GM18511 (cell line): Measurements from ENCODE around the gene FRRS1L.

Experiments used
- ATAC-seq: cut with Tn5 transposase; IDR thresholded peaks from one replicate; pipeline ENCODE4 v1.9.1; 2021; ENCODE audit warnings: mild to moderate bottlenecking, moderate library complexity; ENCODE audit not compliant: unreplicated experiment

The FRRS1L gene, protein sequence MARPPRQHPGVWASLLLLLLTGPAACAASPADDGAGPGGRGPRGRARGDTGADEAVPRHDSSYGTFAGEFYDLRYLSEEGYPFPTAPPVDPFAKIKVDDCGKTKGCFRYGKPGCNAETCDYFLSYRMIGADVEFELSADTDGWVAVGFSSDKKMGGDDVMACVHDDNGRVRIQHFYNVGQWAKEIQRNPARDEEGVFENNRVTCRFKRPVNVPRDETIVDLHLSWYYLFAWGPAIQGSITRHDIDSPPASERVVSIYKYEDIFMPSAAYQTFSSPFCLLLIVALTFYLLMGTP

DNA sequence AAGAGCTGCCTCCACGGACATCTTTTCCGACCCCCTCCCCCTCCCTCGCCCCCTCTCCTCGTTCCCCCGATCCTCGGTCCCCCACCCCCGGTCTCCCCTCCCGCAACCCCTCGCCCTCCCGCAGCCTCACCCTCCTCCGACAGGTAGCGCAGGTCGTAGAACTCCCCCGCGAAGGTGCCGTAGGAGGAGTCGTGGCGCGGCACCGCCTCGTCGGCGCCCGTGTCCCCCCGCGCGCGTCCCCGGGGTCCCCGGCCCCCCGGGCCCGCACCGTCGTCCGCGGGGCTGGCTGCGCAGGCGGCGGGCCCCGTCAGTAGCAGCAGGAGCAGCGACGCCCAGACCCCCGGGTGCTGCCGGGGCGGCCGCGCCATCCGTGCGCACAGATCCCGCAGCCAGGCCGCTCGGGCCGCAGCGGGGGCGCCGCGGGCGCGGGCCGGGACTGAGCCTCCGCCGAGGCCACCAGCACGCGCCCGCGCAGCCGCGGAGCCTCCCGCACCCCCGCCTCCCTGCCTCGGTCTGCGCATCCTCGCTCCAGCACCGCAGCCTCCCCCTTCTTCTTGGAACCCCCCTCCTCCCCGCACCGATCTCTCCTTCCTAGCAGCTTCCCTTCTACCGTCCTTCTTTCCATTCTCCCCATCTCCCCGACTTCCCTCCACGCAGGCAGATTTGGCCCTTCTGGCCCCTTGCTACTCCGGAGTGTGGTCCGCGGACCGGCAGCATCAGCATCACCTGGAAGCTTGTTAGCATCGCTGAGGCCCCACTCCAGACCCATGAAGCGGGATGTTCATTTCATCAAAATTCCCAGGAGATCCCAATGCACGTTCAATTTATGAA is at the start of gene FRRS1L:
TSS of gene FRRS1L (minus strand) at position 479 of the 831 bp plus-strand sequence. CDS start at position 368, 111 bp downstream.
- ATAC-seq = no peak

DNA sequence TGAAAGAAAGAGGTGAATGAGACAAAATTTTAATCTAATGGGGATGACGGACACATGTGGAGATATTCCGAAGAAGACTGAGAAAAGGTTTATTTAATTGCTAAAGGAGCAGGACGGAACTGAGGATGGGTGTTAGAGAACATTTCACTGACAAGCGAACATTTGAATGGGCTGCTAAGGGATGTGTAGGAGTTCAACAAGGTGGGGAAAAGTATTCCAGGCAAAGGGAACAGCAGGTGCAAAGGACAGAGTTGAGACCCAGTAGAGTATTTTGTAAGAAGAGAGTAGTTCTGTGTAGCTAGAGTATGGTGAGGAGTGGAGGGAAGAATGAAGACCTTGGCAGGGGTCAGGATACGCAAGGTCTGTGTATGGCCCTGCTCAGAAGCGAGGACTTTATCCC is 47.4 kb upstream of the FRRS1L start:
- ATAC-seq = no peak

DNA sequence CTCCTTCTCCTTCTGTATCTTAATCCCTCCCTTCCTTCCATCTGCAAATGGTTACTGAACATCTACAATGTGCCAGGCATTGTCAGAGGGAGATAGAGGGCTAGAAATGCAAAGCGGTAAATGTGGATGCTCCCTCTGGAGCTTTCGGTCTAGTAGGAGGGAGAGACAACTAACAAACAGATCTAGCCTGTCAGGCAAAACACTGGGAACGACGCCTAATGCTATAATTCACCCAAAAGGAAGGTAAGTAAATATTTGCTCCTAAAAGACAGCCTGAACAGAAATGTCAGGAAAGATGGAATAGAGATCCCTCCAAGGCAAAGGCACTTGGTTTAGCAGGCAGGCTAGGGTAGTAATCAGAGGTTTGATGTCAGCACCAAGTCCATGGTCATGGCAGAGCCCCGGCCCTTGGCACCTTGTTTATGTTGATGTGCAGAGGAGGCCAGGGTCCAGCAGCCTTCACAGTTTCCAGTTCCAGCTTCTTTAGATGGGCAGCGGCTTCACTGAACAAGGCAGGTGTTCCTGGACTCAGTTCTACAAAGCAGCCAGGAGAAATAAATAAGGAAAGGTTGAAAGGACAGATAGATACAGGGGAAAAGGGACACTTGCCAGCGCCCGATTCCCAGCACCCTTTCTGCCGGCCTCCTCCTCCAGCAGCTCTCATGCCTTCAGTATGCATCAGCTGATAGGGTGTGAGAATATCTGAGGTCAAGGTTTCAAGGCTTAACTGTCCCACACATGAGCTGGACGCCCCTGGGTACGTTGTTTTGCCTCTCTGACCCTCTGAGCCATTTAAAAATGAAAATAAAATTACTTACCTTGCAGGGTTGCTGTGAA is 46.5 kb upstream of the FRRS1L start:
- no peak for ATAC-seq

DNA sequence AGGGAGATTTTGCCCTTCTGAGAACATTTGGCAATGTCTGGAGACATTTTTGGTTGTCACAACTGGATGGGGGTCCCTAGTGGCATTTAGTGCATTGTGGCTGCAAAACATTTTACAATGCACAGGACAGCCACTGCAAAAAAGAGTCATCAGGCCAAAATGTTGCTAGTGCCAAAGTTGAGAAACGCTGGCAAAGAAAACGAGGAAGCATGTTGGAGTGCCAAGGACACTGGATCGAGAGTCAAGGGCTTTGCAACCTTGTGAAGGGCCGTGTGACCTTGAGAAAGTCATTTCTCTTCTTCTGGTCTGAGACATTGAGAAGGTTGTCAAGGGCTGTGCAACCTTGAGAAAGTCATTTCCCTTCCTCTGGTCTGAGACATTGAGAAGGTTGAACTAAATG is 45.7 kb upstream of the FRRS1L start:
- no peak for ATAC-seq

DNA sequence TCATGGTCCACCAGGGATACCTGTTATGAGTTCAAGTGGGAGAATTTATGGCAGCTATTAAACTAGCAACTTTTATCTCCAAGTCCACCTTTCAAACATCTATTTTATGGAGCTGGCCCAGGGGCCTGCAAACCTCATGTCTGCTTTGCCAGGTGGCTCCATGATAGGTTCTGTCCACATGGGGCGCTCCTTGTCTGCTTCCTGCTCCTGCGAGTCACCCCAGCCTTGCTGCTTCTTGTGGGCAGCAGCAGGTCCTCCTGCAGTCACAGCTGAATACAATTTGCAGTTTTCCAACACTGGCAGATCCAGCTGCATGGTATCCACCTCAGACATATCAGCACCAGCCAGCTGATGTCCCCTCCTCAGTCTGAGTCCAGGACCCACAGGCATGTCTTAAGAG is 39.6 kb upstream of the FRRS1L start:
- ATAC-seq = no peak

DNA sequence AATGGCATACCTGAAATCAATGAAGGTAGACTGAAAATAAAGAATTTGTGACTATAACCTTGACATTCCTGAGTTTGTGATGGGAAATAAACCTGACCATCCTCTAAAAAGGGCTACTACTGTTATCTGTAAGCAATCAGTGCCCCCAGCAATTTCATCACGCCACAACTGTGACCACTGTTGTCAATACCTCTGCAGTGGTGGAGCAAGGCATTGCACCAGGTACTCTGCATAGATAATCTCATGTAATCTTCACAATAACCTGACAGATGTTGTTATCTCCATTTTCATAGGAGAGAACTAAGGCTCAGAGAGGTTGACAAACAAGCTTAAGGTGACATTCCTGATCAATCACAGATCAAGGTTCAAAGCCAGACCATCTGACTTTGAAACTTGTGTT is 38.5 kb upstream of the FRRS1L start:
- ATAC-seq = no peak

DNA sequence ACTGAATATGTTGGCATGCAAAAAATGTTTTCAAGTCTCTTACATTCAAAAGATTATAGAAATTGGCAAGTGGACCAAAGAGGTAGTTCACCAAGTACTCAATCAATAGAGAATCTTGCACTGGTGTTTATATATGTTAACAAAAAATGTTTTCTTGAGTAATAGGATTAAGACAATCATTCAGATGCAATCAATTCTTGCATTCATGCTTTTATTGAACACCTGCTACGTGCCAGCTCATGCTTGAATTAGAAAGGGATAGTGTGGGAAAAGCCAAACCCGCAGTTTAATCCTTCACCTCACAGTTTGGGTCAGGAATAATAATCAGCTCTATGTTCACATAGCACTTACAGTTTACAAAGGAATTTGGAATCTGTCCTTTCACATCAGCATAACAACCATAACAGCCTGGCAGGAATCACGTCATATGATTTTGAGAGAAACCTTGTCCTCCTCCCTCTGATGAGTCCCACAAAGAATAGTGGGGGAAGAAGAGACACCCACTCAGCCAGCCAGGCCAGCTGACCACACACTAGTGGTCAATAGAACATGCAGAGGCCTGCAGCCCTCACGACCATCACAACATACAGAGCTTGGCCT is 36.8 kb upstream of the FRRS1L start:
- no peak for ATAC-seq

DNA sequence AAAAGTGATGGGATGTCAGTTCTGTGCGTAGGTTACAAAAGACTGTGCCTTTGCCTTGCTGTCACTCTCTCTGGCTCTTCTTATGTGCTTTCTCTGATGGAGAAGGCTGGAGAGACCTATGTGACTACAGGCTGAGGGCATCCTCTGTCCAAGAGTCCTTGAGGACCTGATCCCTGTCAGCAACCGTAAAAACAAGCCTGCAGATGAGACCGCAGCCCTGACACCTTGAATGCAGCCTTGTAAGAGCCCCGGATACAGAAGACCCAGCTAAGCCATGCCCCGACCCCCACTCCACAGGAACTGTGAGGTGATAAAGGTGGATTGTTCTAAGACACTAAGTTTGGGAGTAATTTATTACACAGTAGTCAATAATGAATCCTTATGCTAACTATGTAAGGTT is 32.6 kb upstream of the FRRS1L start:
- ATAC-seq = no peak

DNA sequence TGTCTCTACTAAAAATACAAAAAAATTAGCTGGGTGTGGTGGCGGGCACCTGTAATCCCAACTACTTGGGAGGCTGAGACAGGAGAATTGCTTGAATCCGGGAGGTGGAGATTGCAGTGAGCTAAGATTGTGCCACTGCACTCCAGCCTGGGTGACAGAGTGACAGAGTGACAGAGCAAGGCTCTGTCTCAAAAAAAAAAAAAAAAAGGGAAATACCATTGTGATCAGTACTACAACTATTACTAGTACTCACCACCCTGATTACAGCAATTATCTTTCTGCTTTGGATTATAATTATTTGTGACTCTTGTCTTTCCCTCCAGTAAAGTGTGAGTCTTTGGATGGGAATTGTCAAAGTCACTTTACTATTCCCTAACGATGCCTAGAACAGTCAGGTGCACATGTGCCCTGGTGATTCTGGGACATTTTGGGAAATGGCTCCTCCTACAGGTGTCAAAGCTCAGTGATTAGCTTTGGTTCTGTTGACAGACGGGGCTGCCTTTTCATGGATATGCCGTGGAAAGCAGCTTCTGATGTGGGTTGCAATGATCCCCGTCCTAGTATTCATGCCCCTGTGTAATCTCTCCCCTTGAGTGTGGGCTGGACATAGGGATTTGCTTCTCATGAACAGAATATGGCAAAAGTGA is 31.8 kb upstream of the FRRS1L start:
- no peak for ATAC-seq

DNA sequence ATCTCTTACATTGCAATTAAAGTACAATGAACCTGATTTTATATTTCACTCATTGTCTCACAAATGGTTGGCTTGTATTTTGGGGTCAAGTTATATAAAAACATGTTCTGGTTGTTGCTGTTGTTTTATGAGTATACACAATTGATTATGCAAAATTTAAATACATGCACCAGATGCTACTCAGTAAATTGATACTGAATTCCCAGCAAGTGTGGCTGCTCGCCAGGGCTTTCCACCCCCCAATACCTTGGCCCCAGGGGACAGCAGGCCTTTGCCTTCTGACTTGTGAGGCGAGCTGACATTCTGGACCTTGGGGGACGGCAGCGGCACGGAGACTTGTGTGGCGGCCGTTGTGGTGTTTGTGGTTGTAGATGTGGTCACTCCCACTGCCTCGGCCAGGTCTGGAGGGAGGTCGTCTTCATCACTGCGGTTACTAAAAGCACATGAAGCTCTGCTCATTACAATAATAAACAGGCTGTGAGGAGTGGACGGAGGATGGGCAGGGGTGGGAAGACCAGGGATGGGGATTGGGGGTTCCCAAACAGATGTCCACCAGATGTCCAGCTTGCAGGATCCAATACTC is 27.0 kb upstream of the FRRS1L start:
- no peak for ATAC-seq

DNA sequence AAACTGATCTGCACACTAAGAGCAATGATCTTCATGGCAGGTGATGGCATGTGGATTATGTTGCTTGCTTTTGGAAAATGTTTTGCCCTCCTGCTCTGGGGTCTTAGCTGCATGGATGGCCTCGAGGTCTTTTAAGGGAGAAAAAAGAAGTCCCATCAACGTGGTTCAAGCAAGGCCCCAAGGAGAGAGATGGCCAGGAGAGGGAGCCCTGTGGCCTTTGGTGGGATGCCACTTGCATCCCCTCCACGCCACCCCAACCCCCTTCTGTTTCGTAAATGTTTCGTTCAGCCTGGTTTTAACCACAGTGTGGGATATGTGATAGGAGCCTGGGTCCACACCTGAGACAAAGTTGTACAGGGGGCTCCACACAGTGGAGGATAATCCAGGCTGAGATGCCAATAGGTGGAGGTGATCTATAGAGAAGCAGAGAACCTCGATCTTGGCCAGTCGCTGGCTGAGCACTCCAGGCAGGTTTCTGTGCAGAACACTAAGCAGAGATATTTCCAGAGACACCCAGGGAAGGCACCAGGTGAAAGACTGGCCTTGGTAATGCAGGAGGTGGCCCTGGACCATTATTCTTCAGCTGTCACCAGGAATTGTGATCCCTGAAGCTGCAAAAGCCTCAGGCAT is 25.8 kb upstream of the FRRS1L start:
- no peak for ATAC-seq

DNA sequence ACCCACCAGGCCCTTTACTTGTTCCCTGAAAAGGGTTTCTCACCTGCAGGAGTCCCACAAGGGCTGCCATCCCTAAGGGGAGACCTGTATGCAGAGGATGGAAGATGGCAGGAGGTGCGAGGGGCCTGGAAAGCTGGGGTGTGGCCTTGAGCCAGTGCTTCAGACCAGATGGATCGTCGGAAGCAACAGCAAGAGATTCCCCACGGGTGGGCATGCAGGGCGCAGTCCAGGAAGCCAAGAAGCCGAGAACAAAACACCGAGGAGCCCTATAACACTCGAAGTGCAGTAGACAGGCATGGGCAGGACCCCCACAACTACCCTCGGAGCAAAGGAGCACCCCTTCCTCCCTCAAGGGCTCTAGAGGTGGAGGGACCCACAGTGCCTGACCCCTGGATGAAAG is 24.7 kb upstream of the FRRS1L start:
- no peak for ATAC-seq

DNA sequence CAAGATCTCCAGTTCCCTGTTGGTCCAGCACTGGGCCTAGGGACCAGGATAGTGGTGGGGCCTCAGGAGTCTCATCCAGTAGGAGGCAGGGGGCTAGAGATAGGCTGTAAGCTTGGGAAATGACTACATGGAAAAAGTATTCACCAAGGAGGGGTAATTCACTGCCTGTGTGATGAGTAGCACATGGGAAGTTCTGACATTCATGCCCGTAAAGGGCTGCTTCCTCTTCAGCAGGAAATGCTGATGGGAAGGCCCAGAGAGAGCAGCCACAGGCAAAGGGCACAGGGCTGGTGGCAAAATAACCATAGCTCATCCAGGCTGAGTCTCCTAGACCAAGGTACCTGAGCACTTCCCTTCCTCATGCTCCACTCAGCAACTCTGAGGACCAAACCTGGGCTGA is 23.1 kb upstream of the FRRS1L start:
- ATAC-seq = no peak

DNA sequence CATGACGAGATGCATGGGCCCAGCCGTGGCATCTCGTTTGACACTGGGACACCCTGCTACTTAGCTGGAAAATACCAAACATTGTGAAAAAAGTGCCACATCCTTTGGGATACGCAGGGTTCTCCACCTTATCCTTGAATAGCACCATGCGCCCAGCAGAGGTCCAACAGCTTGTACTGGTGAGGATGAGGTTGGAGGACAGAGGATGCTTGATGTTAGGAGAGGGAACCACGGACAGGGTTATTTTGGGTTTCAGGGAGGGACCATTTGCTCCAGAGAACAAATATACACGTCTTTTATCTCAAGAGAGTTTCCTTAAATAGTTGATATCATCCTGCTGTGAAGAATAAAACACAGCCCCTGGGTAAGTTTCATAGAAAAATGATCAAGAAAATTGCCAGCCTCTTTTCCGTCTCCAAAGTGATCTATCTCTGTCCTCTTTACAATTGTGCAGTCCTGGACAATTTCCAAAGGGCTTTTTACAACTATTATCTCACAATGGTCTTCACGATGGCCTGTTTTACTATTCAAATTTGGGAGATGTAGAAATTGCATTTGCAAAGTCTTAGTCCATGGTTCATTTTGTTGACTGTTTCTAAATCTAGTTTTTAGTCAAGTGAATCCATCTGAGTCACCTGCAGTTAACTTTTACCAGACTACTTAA is 19.9 kb upstream of the FRRS1L start:
- ATAC-seq = no peak

DNA sequence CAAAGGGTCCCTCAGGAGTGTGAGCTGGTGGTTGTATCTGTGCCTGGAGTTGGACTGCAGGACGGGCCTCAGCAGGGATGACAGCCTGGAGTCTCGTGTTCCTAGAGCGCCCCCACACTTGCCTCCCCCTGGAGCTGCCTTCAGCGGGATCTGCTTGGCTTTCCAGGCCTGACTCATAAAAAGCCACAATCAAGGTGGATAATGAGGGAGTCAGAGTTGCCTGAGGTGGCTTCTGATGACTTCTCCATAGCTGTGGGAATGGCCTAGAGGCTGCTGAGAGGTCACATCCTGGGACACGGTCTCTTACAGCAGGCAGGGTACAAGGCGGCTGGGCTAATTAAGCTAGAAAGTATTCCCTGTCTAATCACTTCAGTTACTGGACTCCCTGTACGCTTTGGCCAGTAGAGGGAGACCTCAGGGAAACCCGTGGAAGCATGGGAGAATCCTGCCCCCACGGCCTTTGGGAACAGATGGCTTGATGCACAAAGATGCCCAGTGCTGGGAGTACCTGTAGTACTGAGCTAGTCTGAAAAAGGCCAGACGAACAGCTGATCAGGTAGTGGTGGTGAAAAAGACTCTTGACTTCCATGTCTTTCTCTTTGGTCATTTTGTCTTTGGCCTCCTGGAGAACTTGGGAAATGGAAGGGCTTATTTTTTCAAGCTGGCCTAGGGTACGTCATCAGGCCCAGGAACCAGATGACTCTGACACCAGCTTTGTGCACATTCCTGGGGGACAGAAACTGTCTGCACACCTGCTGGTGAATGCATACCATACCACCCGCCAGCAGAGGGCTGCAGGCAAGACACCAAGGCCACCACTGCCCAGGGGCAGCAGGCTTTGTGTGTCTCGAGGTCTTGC is 16.1 kb upstream of the FRRS1L start:
- peak; percentile 52 for ATAC-seq

DNA sequence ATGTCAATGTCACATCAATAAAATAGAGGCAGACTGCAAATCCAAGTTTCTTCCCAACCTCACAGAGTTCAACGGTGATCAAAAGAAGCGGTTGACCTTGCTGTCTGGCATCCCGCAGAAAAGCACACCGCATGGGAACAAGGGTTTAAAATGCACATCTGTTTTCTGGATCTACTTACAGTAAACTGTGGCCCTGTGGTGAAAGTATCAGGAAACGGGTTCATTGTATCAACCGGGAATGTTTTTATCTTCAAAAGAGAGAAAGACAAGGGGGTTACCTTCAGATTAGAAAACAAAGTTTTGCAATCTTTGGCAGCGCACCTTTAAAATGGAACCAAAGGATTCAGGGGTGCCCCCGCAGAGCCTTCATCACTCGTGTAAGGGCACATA is 15.5 kb upstream of the FRRS1L start:
- ATAC-seq = no peak

DNA sequence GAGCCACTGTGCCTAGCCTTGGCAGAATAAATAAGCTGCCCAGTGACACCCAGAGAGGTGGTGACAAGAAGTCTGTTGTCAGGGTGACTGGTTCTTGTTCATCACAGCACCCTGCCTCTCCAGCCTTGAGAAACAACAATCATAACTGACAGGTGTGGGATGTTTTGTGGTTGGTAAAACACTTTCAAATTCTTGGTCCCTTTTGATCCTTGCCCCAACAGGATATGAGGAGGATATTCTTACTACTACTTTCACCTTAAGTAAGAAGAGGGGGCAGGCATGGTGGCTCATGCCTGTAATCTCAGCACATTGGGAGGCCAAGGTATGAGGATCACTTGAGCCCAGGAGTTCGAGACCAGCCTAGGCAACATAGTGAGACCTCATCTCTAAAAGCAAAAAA is 14.2 kb upstream of the FRRS1L start:
- ATAC-seq = peak; percentile 52

DNA sequence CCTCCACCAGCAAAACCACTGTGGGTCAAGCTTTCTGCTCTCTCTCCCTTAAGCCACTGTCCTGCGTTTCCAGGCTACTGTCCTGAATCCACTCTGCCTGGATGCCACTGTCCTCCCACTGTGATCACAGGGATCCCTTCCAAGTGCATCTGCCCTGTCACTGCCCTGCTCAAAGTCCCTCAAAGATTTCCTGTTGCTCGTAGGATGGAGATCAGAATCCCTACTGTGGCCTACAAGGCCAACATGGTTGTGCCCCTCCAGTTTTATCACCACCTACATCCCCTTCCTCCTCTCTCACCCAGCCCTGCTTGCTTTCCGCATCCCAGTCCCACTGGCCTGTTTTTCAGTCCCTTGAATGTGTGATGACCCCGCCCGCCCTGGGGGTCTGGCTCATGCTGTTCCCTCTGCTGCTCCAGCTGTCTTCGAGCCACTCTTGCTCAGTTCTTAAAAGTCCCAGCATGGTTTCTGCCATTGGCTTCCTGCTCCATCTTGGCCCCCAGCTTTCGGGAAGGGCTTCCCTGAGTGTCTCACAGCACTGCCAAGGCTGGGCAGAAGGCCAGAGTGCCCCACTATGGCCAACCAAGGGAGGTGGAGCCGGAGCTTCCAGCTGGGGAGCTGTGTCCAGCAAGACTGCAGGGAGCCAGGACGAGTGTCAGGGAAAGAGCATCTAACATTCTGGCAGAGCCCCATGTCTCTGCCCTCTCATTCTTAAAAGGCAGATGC is 12.9 kb upstream of the FRRS1L start:
- no peak for ATAC-seq
